GM18873 (cell line): ENCODE results near the gene E2F3.
"Not testable (repeated sequence)": the region's sequence is repeated elsewhere in the genome, so short reads cannot be mapped to it uniquely, and the experiment has no call there.

Experiments used
- ATAC-seq: cut with Tn5 transposase; IDR thresholded peaks from one replicate; pipeline ENCODE4 v1.9.1; 2021; ENCODE audit warnings: mild to moderate bottlenecking, moderate library complexity, moderate number of reproducible peaks; ENCODE audit not compliant: unreplicated experiment, low FRiP score

Gene E2F3

DNA sequence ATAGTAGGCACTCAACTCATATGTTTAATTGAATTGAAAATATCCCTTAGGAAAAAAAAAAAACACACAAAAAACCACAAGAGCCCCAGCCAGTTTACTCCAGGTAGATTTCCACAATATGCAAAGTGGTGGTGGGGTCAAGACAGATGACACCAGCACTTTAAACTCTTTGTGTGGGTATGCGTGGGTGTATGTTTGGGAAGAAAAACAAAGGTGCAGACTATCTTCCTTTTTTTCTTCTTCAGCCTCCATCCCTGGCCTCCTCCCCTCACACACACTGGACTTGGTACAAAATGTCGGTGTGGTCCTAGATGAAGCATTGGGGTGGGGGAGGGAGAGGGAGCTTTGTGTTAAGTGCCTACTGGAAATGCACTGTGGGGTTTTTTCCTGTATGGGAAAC, 90.4 kb downstream of the E2F3 start:
- ATAC-seq, result no peak

- no peak for ATAC-seq
Observed at GRCh38 chr6:20497216-20498040, 95.7 kb downstream of the E2F3 start.

DNA sequence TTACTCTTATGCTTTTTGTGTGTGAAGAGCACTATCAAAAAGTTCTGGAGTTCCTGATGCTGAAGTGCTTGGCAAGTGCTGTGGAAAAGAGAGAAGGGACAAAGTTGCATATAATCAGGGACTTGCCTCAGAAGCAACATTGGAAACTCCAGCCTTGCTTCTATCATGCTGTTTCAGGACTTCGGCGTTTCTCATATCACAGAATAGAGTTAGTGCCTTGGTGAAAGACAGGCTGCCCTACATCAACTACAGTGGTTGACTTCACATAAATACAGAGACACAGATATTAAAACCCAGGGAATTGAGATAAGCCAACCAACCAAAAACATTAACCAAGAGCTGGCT, 96.3 kb downstream of the E2F3 start:
- no peak for ATAC-seq

GRCh38 chr6:20509212-20509611, 107.5 kb downstream of the E2F3 start:
- ATAC-seq, result no peak

DNA sequence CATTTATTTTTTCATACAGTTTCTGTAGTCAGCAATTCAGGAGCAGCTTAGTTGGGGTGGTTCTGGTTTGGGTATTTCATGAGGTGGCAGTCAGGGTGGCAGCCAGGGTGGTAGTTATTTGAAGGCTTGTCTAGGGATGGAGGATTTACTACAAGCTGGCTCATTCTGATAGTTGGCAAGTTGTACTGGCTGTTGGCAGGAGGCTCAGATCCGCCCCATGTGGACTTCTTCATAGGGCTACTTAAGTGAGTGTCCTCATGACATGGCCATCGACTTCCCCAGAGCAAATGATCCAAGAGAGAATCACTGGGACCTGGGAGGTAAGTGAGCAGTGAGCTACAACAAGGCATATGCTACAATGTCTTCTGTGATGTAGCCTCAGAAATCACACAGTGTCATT, 110.2 kb downstream of the E2F3 start:
- no peak for ATAC-seq

DNA sequence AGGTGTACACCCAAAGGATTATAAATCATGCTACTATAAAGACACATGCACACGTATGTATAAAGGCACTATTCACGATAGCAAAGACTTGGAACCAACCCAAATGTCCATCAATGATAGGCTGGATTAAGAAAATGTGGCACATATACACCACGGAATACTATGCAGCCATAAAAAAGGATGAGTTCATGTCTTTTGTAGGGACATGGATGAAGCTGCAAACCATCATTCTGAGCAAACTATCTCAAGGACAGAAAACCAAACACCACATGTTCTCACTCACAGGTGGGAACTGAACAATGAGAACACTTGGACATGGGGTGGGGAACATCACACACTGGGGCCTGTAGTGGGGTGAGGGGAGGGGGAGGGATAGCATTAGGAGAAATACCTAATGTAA, 123.5 kb downstream of the E2F3 start:
- not testable (repeated sequence) for ATAC-seq

DNA sequence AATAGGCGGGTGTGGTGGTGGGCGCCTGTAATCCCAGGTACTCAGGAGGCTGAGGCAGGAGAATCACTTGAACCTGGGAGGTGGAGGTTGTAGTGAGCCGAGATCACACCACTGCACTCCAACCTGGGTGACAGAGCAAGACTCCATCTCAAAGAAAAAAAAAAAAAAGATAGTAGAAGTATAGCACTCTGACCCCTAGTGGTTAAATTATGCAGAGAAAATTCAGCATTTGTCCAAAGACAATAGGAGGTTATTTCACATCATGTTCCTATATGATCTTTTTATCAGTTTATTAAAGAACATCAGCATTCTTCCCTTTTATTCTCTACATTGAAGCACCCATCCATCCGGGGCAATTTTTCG, 127.4 kb downstream of the E2F3 start:
- peak; percentile 43 for ATAC-seq

DNA sequence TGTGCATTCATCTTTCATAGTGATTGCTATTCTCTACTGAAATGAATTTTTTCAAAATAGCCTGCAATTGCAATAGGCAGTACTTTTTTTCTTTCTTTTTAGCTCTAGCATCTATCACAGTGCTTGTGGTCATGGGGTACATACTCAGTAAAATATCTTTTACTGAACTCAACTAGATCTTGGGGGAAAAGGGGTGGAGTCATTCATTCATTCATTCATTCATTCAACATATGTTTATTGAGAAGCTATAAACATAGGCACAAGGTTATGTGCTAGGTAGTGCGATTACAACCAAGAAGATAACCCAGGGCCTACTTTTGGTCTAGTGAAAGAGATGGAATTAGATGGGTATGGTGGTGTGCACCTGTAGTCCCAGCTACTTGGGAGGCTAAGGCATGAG, 131.2 kb downstream of the E2F3 start:
- no peak for ATAC-seq

GRCh38 chr6:20533746-20534294, 132.1 kb downstream of the E2F3 start:
- no peak for ATAC-seq

- ATAC-seq, result peak; percentile 80
Observed at GRCh38 chr6:20534295-20535262, 132.9 kb downstream of the E2F3 start, which contains the start of gene CDKAL1. Gene CDKAL1, plus strand, starts transcription at chr6:20534457. Its CDS starts 11,894 bp downstream, at chr6:20546351.

DNA sequence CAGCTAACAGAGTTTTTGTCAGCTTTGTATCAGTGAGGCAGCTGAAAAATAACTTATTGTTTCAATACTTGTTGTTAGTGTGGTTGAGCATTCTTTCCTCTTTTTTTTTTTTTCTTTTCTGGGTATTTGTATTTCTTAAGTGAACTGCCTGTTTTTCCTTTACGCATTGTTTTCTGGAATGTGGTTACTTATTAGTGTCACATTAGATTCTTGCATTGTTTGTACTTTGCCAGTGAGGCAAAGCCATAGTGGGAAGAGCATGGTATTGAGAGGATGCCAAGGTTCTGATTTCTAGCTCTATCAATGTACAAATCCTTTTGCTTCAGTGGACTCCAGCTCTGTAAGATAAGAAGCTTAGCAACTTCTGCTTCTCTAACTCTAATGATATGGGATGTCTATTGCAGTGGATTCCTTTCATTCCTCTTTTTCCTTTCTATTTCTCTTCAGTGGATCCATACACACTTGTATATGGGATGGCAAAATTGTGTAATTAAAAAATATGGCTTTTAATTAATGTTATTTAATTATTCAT, 136.5 kb downstream of the E2F3 start:
- ATAC-seq, result no peak

DNA sequence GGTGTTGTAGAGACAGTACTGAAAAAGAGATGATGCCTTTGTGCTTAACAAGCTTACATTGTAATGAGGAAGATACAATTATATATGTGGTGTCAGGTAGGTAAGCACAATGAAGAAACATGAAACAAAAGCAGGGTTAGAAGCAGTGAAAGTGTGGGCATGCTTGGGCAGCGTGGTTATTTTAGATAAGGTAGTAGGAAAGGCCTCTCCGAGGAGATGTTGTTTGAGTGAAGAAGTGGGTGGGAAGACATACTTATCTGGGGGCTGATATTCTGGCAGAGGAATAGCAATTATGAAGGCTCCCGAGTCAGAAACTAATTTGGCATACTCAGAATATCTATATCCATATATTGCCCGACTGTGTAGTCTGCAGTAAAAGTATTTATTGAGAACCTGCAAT, 137.2 kb downstream of the E2F3 start:
- no peak for ATAC-seq

GRCh38 chr6:20539387-20539786, 137.7 kb downstream of the E2F3 start:
- no peak for ATAC-seq

GRCh38 chr6:20540683-20541082, 139.0 kb downstream of the E2F3 start:
- no peak for ATAC-seq

DNA sequence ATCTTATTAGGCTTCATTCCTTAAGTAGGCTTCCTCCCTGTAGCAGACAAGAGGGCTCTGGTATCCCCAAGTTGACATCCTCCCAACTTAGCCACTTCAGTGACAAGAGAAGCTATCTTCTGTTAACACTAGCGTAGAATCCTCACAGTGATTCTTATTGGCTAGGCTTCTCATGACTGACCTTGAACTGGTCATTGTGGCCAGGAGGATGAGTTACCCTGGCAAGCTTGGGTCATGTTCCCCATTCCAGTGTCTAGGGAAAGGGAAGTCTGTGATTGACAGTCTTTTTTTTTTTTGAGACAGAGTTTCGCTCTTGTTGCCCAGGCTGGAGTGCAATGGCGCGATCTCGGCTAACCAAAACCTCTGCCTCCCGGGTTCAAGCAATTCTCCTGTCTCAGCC, 139.7 kb downstream of the E2F3 start:
- ATAC-seq, result no peak

DNA sequence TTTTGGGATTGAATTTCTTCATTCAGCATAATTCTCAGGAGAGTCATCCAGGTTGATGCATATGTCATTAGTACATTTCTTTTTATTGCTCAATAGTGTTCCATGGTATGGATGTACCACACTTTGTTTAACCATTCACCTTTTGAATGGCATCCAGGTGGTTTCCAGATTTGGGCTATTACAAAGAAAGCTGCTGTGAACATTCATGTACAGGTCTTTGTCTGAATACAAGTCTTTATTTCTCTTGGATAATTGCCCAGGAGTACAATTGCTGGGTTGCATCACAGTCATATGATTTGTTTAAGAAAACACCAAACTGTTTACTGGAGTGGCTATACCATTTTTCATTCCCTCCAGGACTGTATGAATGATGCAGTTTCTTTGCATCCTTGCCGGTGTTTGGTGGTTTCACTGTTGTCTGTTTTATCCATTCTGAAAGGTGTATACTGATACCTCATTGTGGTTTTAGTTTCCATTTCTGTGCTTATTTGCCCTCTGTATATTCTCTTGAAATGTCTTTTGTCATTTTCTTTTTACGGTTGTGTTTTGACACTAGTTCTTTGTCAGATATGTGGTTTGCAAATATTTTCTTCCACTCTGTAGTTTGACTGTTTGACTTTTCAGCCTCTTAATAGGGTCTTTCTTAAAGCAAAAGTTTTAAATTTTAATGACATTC, 141.4 kb downstream of the E2F3 start:
- ATAC-seq, result peak; percentile 98
